ENCODE data around the gene CD200.

CD200 gene

GRCh38 chr3:112333381-112334317, 693 bp downstream of the CD200 start:
- DNase-seq (ENCODE audit: low read depth), result no peak

- no peak for DNase-seq (ENCODE audit: low read depth)
Measured at GRCh38 chr3:112334691-112335433, 1.9 kb downstream of the CD200 start.

GRCh38 chr3:112335434-112335781, 2.5 kb downstream of the CD200 start:
- no peak for DNase-seq (ENCODE audit: low read depth)

- no peak for DNase-seq (ENCODE audit: low read depth)
Measured at GRCh38 chr3:112338021-112338726, 5.2 kb downstream of the CD200 start.

GRCh38 chr3:112338727-112339056, 5.7 kb downstream of the CD200 start:
- DNase-seq (ENCODE audit: low read depth), result no peak

- DNase-seq (ENCODE audit: low read depth), result no peak
Measured at GRCh38 chr3:112339134-112339533, 6.2 kb downstream of the CD200 start.

- DNase-seq (ENCODE audit: low read depth), result no peak
Measured at GRCh38 chr3:112339609-112340008, 6.7 kb downstream of the CD200 start.

- DNase-seq (ENCODE audit: low read depth), result no peak
Measured at GRCh38 chr3:112341386-112341785, 8.4 kb downstream of the CD200 start.

- no peak for DNase-seq (ENCODE audit: low read depth)
Measured at GRCh38 chr3:112345681-112346080, 12.7 kb downstream of the CD200 start.

GRCh38 chr3:112346491-112347122, 13.7 kb downstream of the CD200 start:
- DNase-seq (ENCODE audit: low read depth), result no peak

GRCh38 chr3:112348943-112349342, 16.0 kb downstream of the CD200 start:
- DNase-seq (ENCODE audit: low read depth), result no peak

GRCh38 chr3:112349557-112349956, 16.6 kb downstream of the CD200 start:
- no peak for DNase-seq (ENCODE audit: low read depth)

GRCh38 chr3:112350018-112350810, 17.3 kb downstream of the CD200 start:
- no peak for DNase-seq (ENCODE audit: low read depth)

- DNase-seq (ENCODE audit: low read depth), result no peak
Measured at GRCh38 chr3:112351036-112351435, 18.1 kb downstream of the CD200 start.

- no peak for DNase-seq (ENCODE audit: low read depth)
Measured at GRCh38 chr3:112351823-112352222, 18.9 kb downstream of the CD200 start.

- DNase-seq (ENCODE audit: low read depth), result no peak
Measured at GRCh38 chr3:112352720-112353119, 19.8 kb downstream of the CD200 start.

GRCh38 chr3:112353365-112353764, 20.4 kb downstream of the CD200 start:
- DNase-seq (ENCODE audit: low read depth), result no peak

- no peak for DNase-seq (ENCODE audit: low read depth)
Measured at GRCh38 chr3:112354642-112355306, 21.8 kb downstream of the CD200 start.

GRCh38 chr3:112355307-112355687, 22.3 kb downstream of the CD200 start:
- no peak for DNase-seq (ENCODE audit: low read depth)

- DNase-seq (ENCODE audit: low read depth), result no peak
Measured at GRCh38 chr3:112357930-112358780, 25.2 kb downstream of the CD200 start.

Data from non-pigmented ciliary epithelial cell (primary cell).